Activated naive CD4-positive, alpha-beta T cell treated with anti-CD3 and anti-CD28 coated beads for 36 hours (primary cell): Measurements from ENCODE around the gene SLC9A8. TPM values are rescaled to one million over a fixed set of nuclear protein-coding genes. Genes with fewer than 3 reads are reported as not detected.
A peak's percentile ranks its signal among the peaks of the same experiment; 100 is the strongest.

ENCODE experiments used
- CTCF ChIA-PET: fragments of 350-600 bp; sonication (Branson Sonifier 250); formaldehyde crosslinking; loops from one replicate; lab custom pipeline; 2021; ENCODE audit warnings: antibody characterized with exemption; lab: Charles Lee
- DNase-seq: peaks from one replicate; pipeline ENCODE4 v3.0.0-alpha.2; 2020
- H3K27ac Mint-ChIP-seq: one replicate; pipeline ENCODE4 v1.8.0; 2021; ENCODE audit warnings: mild to moderate bottlenecking, mixed read lengths
- H3K27me3 Mint-ChIP-seq: one replicate; pipeline ENCODE4 v1.8.0; 2021; ENCODE audit warnings: low read depth, mixed read lengths
- H3K36me3 Mint-ChIP-seq: one replicate; pipeline ENCODE4 v1.8.0; 2021; ENCODE audit warnings: low read depth, mixed read lengths
- H3K4me1 Mint-ChIP-seq: one replicate; pipeline ENCODE4 v1.8.0; 2021; ENCODE audit warnings: low read depth, mixed read lengths
- H3K4me3 Mint-ChIP-seq: one replicate; pipeline ENCODE4 v1.8.0; 2021; ENCODE audit warnings: mild to moderate bottlenecking, moderate library complexity, mixed read lengths
- H3K9me3 Mint-ChIP-seq: one replicate; pipeline ENCODE4 v1.8.0; 2021; ENCODE audit warnings: mixed read lengths
- intact Hi-C: fragments of 100-400 bp; cut with micrococcal nuclease; formaldehyde crosslinking; loops from one replicate; pipeline ENCODE4 v1.15.1; 2023
- total RNA-seq, 2 experiments: library from RNA; stranded (reverse); gene quantifications; one replicate each; pipeline ENCODE4 v1.2.3, GENCODE V29; 2021

The SLC9A8 gene
- total RNA-seq, 2 experiments from 2014 or later: 11.2 to 11.4 TPM

DNA sequence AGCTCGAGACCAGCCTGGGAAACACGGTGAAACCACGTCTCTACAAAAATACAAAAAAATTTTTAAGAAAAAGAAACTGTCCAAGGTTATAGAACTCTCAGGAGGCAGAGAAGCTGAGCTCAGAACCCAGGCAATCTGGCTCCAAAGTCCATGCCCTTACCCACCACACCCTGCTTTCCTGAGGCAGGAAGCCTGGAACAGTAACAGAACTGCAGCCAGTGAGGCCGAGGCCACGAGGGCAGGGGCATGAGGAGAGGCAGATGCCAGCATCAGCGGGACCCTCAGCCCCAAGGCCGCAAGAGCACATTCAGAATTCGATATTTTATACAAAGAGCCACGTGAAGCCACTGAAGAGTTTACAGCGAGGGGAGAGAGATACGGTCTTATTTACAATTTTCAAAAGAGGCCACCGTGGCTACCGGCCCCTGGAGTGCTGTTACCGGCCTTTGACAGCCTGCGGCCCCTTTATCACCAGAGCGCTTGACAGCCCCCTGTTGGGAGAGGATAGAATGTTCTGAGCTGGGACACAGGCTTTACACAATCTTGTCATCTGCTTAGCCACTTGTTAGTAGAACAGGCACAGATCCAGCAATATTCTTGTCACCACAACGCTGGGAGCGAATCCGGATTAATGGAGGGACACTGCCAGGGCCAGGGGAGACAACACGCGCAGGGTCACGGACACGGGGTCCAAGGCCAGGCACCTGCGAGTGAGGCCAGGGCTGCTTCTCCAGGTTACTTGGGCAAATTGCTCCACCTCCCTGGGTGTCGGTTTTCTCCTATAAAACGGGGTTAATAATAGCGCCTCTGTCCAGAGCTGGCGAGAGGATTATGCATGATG is 97.1 kb downstream of the SLC9A8 start:
- intact Hi-C loops: no loop called here
- peaks cover 17% of the 10 kb centered on the region for H3K36me3 Mint-ChIP-seq
- no peak for DNase-seq
- peaks cover 23% of the 10 kb centered on the region for H3K4me1 Mint-ChIP-seq
- CTCF ChIA-PET: interaction anchor here (0.6 kb wide), 1 partner anchor 18 kb away, joined by 3 read pairs; no protein-coding TSS in a partner anchor
- H3K4me3 Mint-ChIP-seq: no peak overlapping the region
- H3K9me3 Mint-ChIP-seq: no peaks in the 10 kb centered on the region
- H3K27me3 Mint-ChIP-seq: no peaks in the 10 kb centered on the region
- no peak overlapping the region for H3K27ac Mint-ChIP-seq

DNA sequence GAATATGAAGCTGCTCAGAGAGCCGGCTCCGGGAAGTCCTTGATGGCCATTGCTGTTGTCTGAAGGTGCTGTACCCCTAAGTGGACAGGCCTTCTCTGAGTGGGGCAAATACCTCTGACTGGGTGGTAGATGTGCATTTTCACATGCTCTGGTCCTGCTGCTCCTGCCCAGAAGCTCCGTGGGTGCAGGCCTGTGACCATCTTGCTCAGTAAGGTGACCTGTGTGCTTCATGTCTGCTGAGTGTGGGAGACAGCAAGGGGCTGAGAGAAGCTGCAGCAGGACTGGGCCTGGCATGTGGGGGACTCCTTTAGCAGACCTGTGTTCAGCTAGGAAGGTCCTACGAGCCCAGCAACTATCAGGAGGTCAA is 97.7 kb downstream of the SLC9A8 start:
- Mint-ChIP-seq H3K4me3 (no peak overlapping the region), H3K4me1 (peaks cover 23% of the 10 kb centered on the region), H3K9me3 (no peaks in the 10 kb centered on the region), H3K27ac (no peak overlapping the region), H3K36me3 (peaks cover 13% of the 10 kb centered on the region), H3K27me3 (no peaks in the 10 kb centered on the region)
- intact Hi-C loops: no loop called here
- CTCF ChIA-PET: interaction anchor here (3.8 kb wide), 1 partner anchor 23 kb away, joined by 15 read pairs; no protein-coding TSS in a partner anchor
- DNase-seq: no peak

- no peak overlapping the region for H3K27ac Mint-ChIP-seq
- H3K4me3 Mint-ChIP-seq: peak overlapping the region; percentile 12
- H3K4me1 Mint-ChIP-seq: peaks cover 34% of the 10 kb centered on the region
- no peaks in the 10 kb centered on the region for H3K9me3 Mint-ChIP-seq
- DNase-seq: no peak
- peaks cover 1% of the 10 kb centered on the region for H3K36me3 Mint-ChIP-seq
- CTCF ChIA-PET: interaction anchor here (0.7 to 3.8 kb wide), 5 partner anchors 23 to 305 kb away, joined by 3 to 17 read pairs (median 5); partner anchors contain the start of gene RNF114
- no peaks in the 10 kb centered on the region for H3K27me3 Mint-ChIP-seq
- intact Hi-C loops: no loop called here
Measured at GRCh38 chr20:49913399-49914047, 100.9 kb downstream of the SLC9A8 start.

DNA sequence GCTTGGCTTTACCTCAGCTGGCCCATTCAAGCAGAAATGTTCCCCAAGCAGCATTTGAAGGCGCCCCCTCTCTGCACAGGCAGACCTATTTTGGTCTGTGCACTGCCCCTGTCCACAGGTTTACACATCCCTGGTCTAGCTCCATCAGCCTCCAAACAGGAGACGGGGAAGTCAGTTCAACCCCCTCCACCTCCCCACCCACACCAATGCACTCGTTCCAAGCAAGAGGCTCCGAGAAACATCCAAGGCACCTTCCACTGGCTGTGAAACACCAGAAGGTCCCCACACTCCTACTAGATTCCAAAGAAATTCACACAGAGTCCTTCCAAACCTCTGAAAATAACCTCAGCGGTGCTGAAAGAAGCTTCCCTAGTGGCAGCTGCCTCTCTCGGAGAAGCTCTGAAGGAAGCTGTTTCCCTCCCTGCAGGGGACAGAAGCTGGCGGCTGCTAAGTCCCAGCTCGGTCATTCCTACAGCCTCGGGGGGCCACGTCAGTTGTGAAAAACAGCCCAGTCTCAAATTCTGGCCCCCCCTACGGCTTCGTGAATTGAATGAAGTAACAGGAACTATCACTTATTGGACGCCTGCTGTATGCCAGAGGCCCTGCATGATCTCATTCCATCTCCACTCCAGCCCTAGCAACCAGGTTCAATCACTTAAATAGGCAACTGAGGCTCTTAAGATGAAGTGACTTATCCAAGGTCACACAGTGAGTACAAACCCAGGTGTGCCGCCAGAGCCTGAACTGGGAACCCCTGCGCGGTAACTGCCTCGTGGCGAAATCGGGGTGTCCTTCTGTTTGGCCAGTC is 101.9 kb downstream of the SLC9A8 start:
- CTCF ChIA-PET: interaction anchor here (0.7 to 3.8 kb wide), 5 partner anchors 27 to 533 kb away, joined by 3 to 17 read pairs (median 5); no protein-coding TSS in a partner anchor
- Mint-ChIP-seq H3K4me3 (peak overlapping the region; percentile 99), H3K4me1 (peaks cover 34% of the 10 kb centered on the region), H3K9me3 (no peaks in the 10 kb centered on the region), H3K36me3 (peaks cover 1% of the 10 kb centered on the region), H3K27ac (peak overlapping the region; percentile 65), H3K27me3 (no peaks in the 10 kb centered on the region)
- peak; percentile 26 for DNase-seq
- intact Hi-C loops: loop anchor here (1.0 kb wide), 1 partner anchor 22 kb away; the partner anchor contains the start of gene RNF114

- CTCF ChIA-PET: interaction anchor here (0.7 to 1.3 kb wide), 2 partner anchors 305 to 306 kb away, joined by 4 to 5 read pairs; no protein-coding TSS in a partner anchor
- no peak for DNase-seq
- Mint-ChIP-seq H3K36me3 (no peaks in the 10 kb centered on the region), H3K4me1 (peaks cover 34% of the 10 kb centered on the region), H3K9me3 (no peaks in the 10 kb centered on the region), H3K27ac (peak overlapping the region; percentile 100), H3K4me3 (peak overlapping the region; percentile 99), H3K27me3 (no peaks in the 10 kb centered on the region)
- intact Hi-C loops: loop anchor here (1.0 kb wide), 1 partner anchor 21 kb away; the partner anchor contains the start of gene RNF114
Measured at GRCh38 chr20:49915118-49915379, 102.4 kb downstream of the SLC9A8 start.

DNA sequence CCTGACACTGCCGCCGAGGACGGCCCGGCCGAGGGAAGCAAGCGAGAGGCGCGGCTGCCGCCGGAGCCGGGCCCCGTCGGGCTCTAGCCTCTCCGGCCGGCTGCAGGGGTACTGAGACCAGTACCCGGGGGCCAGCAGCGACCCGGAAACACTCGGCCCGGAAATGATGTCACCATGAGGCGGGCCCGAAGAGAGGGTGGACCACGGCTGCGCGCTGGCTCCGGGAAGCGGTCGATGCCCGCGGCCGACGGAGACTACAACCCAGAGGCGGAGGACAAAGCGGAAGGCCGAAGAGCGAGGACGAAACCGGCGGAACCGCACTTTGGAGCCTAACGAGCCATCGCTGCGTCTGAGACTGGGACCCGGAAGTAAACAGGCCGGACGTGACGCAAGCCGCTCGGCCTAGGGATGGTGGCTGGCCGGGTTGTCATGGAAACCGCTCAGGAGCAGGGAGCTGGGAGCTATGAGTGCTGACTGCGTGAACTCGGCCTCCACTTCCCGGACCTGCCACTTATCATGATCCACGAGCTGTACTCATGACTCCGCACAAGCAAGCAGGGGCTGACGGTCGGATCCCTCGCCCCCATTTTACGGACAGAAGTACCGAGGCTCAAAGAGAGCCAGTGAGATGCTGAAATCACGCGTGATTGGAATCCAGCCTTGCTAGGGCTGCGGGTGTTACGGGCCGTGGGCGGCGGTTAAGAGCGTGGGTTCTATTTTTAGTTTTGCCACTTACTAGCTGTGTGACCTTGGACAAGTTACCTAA is 102.9 kb downstream of the SLC9A8 start, which contains the start of gene SPATA2:
TSS of gene SPATA2 (minus strand) at position 150 of the 766 bp plus-strand sequence. CDS start 7,039 bp downstream, outside the sequence.
- Mint-ChIP-seq H3K4me1 (peaks cover 34% of the 10 kb centered on the region), H3K4me3 (peak within 1 kb of the TSS; percentile 99), H3K27ac (peak within 1 kb of the TSS; percentile 100), H3K9me3 (no peaks in the 10 kb centered on the region), H3K36me3 (no peaks in the 10 kb centered on the region), H3K27me3 (no peaks in the 10 kb centered on the region)
- peak; percentile 93 for DNase-seq
- CTCF ChIA-PET: interaction anchor here (0.8 to 1.2 kb wide), 2 partner anchors 14 to 156 kb away, joined by 3 to 4 read pairs; no protein-coding TSS in a partner anchor
- intact Hi-C loops: loop anchor here (1.0 kb wide), 1 partner anchor 21 kb away; the partner anchor contains the start of gene RNF114

- H3K4me3 Mint-ChIP-seq: peak overlapping the region; percentile 99
- peaks cover 34% of the 10 kb centered on the region for H3K4me1 Mint-ChIP-seq
- CTCF ChIA-PET: interaction anchor here (0.8 to 1.2 kb wide), 2 partner anchors 13 to 155 kb away, joined by 3 to 4 read pairs; no protein-coding TSS in a partner anchor
- H3K27me3 Mint-ChIP-seq: no peaks in the 10 kb centered on the region
- intact Hi-C loops: no loop called here
- peak; percentile 10 for DNase-seq
- no peaks in the 10 kb centered on the region for H3K9me3 Mint-ChIP-seq
- peak overlapping the region; percentile 100 for H3K27ac Mint-ChIP-seq
- no peaks in the 10 kb centered on the region for H3K36me3 Mint-ChIP-seq
Measured at GRCh38 chr20:49916146-49917002, 103.7 kb downstream of the SLC9A8 start.

DNA sequence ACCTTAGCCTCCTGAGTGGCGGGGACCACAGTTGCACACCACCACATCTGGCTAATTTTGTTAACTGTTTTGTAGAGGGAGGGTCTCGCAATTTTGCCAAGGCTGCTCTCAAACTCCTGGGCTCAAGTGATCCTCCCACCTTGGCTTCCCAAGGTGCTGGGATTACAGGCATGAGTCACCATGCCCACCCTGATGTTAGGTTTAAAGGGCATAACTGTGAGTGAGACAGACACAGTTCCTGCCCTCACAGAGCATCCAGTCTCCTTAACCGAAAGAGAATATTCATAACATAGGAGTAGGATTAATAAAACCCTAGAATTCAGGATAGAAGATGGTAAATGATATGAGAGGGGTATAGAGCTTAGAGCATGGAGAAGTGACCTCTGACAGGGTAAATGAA is 105.8 kb downstream of the SLC9A8 start:
- Mint-ChIP-seq H3K36me3 (no peaks in the 10 kb centered on the region), H3K4me3 (no peak overlapping the region), H3K27ac (no peak overlapping the region), H3K9me3 (no peaks in the 10 kb centered on the region), H3K4me1 (peaks cover 24% of the 10 kb centered on the region), H3K27me3 (no peaks in the 10 kb centered on the region)
- intact Hi-C loops: no loop called here
- DNase-seq: no peak
- CTCF ChIA-PET: interaction anchor here (0.6 kb wide), 1 partner anchor 374 kb away, joined by 3 read pairs; no protein-coding TSS in a partner anchor

GRCh38 chr20:49919009-49919408 is 106.4 kb downstream of the SLC9A8 start:
- no peaks in the 10 kb centered on the region for H3K36me3 Mint-ChIP-seq
- CTCF ChIA-PET: no interaction called here
- H3K27me3 Mint-ChIP-seq: no peaks in the 10 kb centered on the region
- DNase-seq: no peak
- no peak overlapping the region for H3K4me3 Mint-ChIP-seq
- H3K27ac Mint-ChIP-seq: no peak overlapping the region
- no peaks in the 10 kb centered on the region for H3K9me3 Mint-ChIP-seq
- H3K4me1 Mint-ChIP-seq: peaks cover 18% of the 10 kb centered on the region
- intact Hi-C loops: no loop called here

DNA sequence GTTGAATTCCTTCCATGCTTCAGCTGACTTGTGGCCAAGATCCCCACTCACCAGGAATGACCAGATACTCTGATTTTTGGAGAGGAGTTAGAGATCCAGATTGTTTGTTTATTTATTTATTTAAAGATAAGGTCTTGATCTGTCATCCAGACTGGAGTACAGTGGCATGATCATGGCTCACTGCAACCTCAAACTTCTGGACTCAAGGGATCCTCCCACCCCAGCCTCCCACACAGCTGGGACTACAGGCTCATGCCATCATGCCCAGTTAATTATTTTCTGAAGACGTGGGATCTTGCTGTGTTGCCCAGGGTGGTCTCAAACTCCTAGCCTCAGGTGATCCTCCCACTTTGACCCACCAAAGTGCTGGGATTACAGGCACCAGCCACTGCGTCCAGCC is 106.8 kb downstream of the SLC9A8 start:
- no peaks in the 10 kb centered on the region for H3K27me3 Mint-ChIP-seq
- CTCF ChIA-PET: no interaction called here
- no peak overlapping the region for H3K27ac Mint-ChIP-seq
- DNase-seq: no peak
- H3K36me3 Mint-ChIP-seq: no peaks in the 10 kb centered on the region
- H3K4me1 Mint-ChIP-seq: peaks cover 13% of the 10 kb centered on the region
- intact Hi-C loops: no loop called here
- H3K4me3 Mint-ChIP-seq: no peak overlapping the region
- no peaks in the 10 kb centered on the region for H3K9me3 Mint-ChIP-seq
